Keratinocyte (primary cell): Measurements from ENCODE around the gene EPHX1. TPM values are rescaled to one million over a fixed set of nuclear protein-coding genes. Genes with fewer than 3 reads are reported as not detected.

Experiments used
- DNase-seq: peaks from one replicate; pipeline ENCODE4 v3.0.0-alpha.2; 2011; ENCODE audit warnings: low read depth, missing footprints, low spot score
- FAIRE-seq: peaks from 2 replicates; lab custom pipeline; 2011; peaks lifted over from hg19 to GRCh38; lab: Jason Lieb, UNC
- H2AFZ ChIP-seq: 2 replicates; pipeline ENCODE4 v1.6.0; 2012; ENCODE audit warnings: low read length, control low read depth, inconsistent platforms; ENCODE audit not compliant: control insufficient read depth
- H3K27ac ChIP-seq: 2 replicates; pipeline ENCODE4 v1.5.1; 2011; ENCODE audit warnings: low read length; ENCODE audit not compliant: control insufficient read depth, insufficient read depth
- H3K27me3 ChIP-seq: 3 replicates; pipeline ENCODE4 v1.6.0; 2011; ENCODE audit warnings: low read length; ENCODE audit not compliant: control insufficient read depth, insufficient read depth; ENCODE audit errors: extremely low read depth
- H3K36me3 ChIP-seq, 2 experiments: 2 replicates in 1 of 2; 3 replicates in 1 of 2; pipeline ENCODE4 v1.5.1; 2011; ENCODE audit warnings: low read length in 2 of 2, mild to moderate bottlenecking in 1 of 2; ENCODE audit not compliant: control insufficient read depth in 2 of 2, insufficient read depth in 2 of 2; ENCODE audit errors: extremely low read depth in 1 of 2
- H3K4me1 ChIP-seq: 3 replicates; pipeline ENCODE4 v1.5.1; 2011; ENCODE audit warnings: low read length; ENCODE audit not compliant: control insufficient read depth, insufficient read depth; ENCODE audit errors: extremely low read depth
- H3K4me2 ChIP-seq: 3 replicates; pipeline ENCODE4 v1.6.0; 2011; ENCODE audit warnings: low read depth, low read length; ENCODE audit not compliant: control insufficient read depth, insufficient read depth; ENCODE audit errors: extremely low read depth
- H3K4me3 ChIP-seq, 3 experiments: fragments of 200-600 bp in 1 of 3; sonication (generic) in 1 of 3; 2 replicates in 2 of 3; 3 replicates in 1 of 3; pipeline ENCODE4 v1.5.1; 2011 to 2016; ENCODE audit warnings: low read length in 3 of 3, mild to moderate bottlenecking in 3 of 3, control low read depth in 2 of 3, inconsistent platforms in 1 of 3, low read depth in 1 of 3, mixed read lengths in 1 of 3, mixed run types in 1 of 3, moderate library complexity in 1 of 3; ENCODE audit not compliant: control insufficient read depth in 2 of 3, insufficient read depth in 2 of 3; ENCODE audit errors: extremely low read depth in 1 of 3
- H3K79me2 ChIP-seq: 2 replicates; pipeline ENCODE4 v1.6.0; 2012; ENCODE audit warnings: low read length; ENCODE audit not compliant: control insufficient read depth, insufficient read depth
- H3K9ac ChIP-seq: 3 replicates; pipeline ENCODE4 v1.6.0; 2011; ENCODE audit warnings: low read length; ENCODE audit not compliant: control insufficient read depth, insufficient read depth; ENCODE audit errors: extremely low read depth
- H3K9me1 ChIP-seq: 3 replicates; pipeline ENCODE4 v1.6.0; 2011; ENCODE audit warnings: low read length; ENCODE audit not compliant: control insufficient read depth, insufficient read depth; ENCODE audit errors: extremely low read depth
- H3K9me3 ChIP-seq: 2 replicates; pipeline ENCODE4 v1.5.1; 2012; ENCODE audit warnings: low read depth, low read length; ENCODE audit not compliant: control insufficient read depth
- H4K20me1 ChIP-seq: 3 replicates; pipeline ENCODE4 v1.6.0; 2011; ENCODE audit warnings: low read length; ENCODE audit not compliant: control insufficient read depth, insufficient read depth; ENCODE audit errors: extremely low read depth
- CTCF ChIP-seq, 3 experiments: IDR thresholded peaks in 1 of 3; conservative IDR thresholded peaks in 1 of 3; optimal IDR thresholded peaks in 1 of 3; 2 replicates in 2 of 3; 3 replicates in 1 of 3; pipeline versions ENCODE3 to v1.5.1; 2011; ENCODE audit warnings: low read length in 3 of 3, mild to moderate bottlenecking in 3 of 3, moderate library complexity in 2 of 3, control low read depth in 1 of 3, inconsistent platforms in 1 of 3; ENCODE audit not compliant: insufficient read depth in 2 of 3; ENCODE audit errors: extremely low read depth in 1 of 3
- EZH2 ChIP-seq: IDR thresholded peaks from one replicate; pipeline ENCODE4 v1.6.1; 2012; ENCODE audit warnings: inconsistent platforms, mild to moderate bottlenecking, low read length, moderate library complexity
- dilution Hi-C: fragments of 300-500 bp; cut with MboI; formaldehyde crosslinking; loops from one replicate; pipeline ENCODE4 v1.7.0; 2020; ENCODE audit warnings: low sequenced_read_pairs; ENCODE audit not compliant: extremely low pct_ligation_motif_present
- polyA plus RNA-seq, 5 experiments: library from polyadenylated mRNA; depleted of rRNA in 3 of 5; stranded (reverse) in 3 of 5; stranded (forward) in 1 of 5; unstranded in 1 of 5; fragments of >200 nt; gene quantifications; 1 replicate in 1 of 5; 2 replicates in 3 of 5; 3 replicates in 1 of 5; pipeline versions ENCODE4 v1.2.1 to v1.2.3, GENCODE V29; 2011 to 2012; ENCODE audit warnings: missing spikeins in 2 of 5, low read depth in 1 of 5, low replicate concordance in 1 of 5

Gene EPHX1
- polyA plus RNA-seq, 1 donor (not counting 4 experiments of a cell fraction or from before 2014, with no cell fraction given) = 6.4 TPM

DNA sequence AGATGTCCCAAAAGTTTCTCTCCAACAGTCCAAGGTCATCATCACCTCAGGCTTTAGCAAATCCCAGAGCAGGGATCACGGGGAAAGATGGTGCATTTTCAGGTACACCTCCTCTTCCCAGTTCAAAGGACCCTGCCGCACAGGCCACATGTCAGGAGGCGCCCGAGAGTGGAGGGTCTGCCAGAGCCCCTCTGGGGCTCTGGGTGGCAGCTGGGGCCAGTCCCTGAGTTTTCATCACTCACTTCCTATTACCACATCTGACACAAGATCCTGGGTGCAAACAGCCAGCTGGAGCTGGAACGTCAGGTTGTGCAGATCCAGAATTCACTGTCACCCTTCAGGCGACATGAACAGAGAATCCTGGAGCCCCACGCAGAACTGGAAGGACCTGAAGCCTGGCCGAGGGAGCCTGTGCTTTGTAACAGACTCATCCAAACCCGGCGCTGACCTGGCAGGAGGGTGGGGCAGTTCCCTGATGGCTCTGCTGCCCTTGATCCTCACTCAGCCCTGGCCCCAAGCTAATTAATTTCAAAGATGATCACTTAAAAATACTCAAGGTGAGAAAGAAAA is 63.4 kb downstream of the EPHX1 start:
- Histone ChIP-seq H4K20me1 (peaks cover 18% of the 10 kb centered on the region), H3K4me1 (peaks cover 15% of the 10 kb centered on the region), H3K4me2 (no peak overlapping the region), H3K36me3 (peaks cover 18 to 26% of the 10 kb centered on the region in 2 experiments), H2AFZ (no peak overlapping the region), H3K9me1 (peaks cover 6% of the 10 kb centered on the region), H3K27ac (no peak overlapping the region), H3K9me3 (no peaks in the 10 kb centered on the region), H3K9ac (no peak overlapping the region), H3K27me3 (no peaks in the 10 kb centered on the region), H3K79me2 (no peaks in the 10 kb centered on the region), H3K4me3 (no peak overlapping the region)
- DNase-seq (no peak), FAIRE-seq (no peak)
- dilution Hi-C loops = no loop called here
- TF ChIP-seq CTCF (optimal IDR thresholded peaks at IDR 0.05 in 1 of 3, IDR thresholded peaks at IDR 0.05 in 1 of 3, conservative IDR thresholded peaks at IDR 0.05 in 1 of 3; ENCODE audit: extremely low read depth in 1 of 3, insufficient read depth in 2 of 3, low read length in 3 of 3) = no peak

GRCh38 chr1:225874431-225874830 is 64.5 kb downstream of the EPHX1 start:
- Histone ChIP-seq H3K27ac (no peak overlapping the region), H3K9me3 (no peaks in the 10 kb centered on the region), H3K9me1 (peaks cover 6% of the 10 kb centered on the region), H3K4me3 (no peak overlapping the region), H3K9ac (no peak overlapping the region), H3K4me1 (peaks cover 15% of the 10 kb centered on the region), H4K20me1 (peaks cover 18% of the 10 kb centered on the region), H3K27me3 (no peaks in the 10 kb centered on the region), H2AFZ (no peak overlapping the region), H3K4me2 (no peak overlapping the region), H3K36me3 (peaks cover 14 to 20% of the 10 kb centered on the region in 2 experiments), H3K79me2 (no peaks in the 10 kb centered on the region)
- DNase-seq (no peak), FAIRE-seq (no peak)
- dilution Hi-C loops = no loop called here
- TF ChIP-seq EZH2 (no peak), CTCF (optimal IDR thresholded peaks at IDR 0.05 in 1 of 3, IDR thresholded peaks at IDR 0.05 in 1 of 3, conservative IDR thresholded peaks at IDR 0.05 in 1 of 3; ENCODE audit: extremely low read depth in 1 of 3, insufficient read depth in 2 of 3, low read length in 3 of 3) (no peak)
